Forelimb muscle (tissue), 1 donor: ENCODE results near the gene SPDYE6. TPM values are rescaled to one million over a fixed set of nuclear protein-coding genes. Genes with fewer than 3 reads are reported as not detected.
"Not testable (repeated sequence)": the region's sequence is repeated elsewhere in the genome, so short reads cannot be mapped to it uniquely, and the experiment has no call there.

Experiments
- DNase-seq: peaks from one replicate; pipeline ENCODE4 v3.0.0-alpha.2; 2013; ENCODE audit warnings: low read depth
- polyA plus RNA-seq: library from polyadenylated mRNA; unstranded; fragments of 120-200 nt; gene quantifications from one replicate; pipeline ENCODE4 v1.2.1, GENCODE V29; 2013; ENCODE audit not compliant: insufficient read length

The SPDYE6 gene
- polyA plus RNA-seq, 1 donor = 5.3 TPM

GRCh38 chr7:102318482-102318971, 37.7 kb downstream of the SPDYE6 start:
- no peak for DNase-seq

GRCh38 chr7:102317231-102318059, 38.8 kb downstream of the SPDYE6 start:
- DNase-seq = no peak

- DNase-seq = no peak
These were observed 42.1 kb downstream of the SPDYE6 start for GRCh38 chr7:102313997-102314780.

DNA sequence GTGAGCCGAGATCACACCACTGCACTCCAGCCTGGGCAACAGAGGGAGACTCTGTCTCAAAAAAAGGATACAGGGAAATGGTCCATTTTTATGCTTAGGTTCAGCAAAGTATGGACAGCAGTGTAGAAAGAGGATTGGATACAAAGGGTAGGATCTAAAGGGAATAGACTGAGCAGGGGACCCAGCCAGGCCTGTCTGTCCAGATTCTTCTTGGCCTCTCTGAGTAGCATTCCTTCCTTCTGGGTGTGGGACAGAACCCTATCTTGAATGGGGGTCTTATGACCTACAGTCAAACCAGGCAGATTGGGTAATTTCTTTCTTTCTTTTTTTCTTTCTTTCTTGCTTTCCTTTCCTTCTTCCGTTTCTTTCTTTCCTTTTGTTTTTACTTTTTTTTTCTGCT, 43.9 kb downstream of the SPDYE6 start:
- no peak for DNase-seq

DNA sequence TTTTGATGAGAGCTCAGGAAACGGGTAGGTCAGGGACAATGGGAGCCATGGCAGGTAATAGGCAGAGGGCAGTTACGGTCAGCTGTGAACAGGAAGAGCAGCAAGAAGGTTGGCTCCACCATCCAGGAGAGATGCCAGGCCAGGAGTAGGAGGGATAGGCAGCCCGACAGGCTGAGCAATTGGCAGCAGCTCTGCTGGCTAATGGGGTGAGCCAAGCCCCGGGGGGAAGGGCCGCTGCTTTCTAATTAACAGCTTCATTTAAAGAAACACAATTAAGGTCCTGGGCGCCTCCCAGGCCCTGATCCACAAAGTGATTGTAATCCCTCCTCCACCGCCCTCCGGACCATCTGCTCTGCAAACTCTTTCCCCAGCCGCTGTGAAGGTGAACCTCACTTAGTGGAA, 45.8 kb downstream of the SPDYE6 start:
- DNase-seq = no peak

GRCh38 chr7:102306916-102307677, 49.1 kb downstream of the SPDYE6 start:
- no peak for DNase-seq

DNA sequence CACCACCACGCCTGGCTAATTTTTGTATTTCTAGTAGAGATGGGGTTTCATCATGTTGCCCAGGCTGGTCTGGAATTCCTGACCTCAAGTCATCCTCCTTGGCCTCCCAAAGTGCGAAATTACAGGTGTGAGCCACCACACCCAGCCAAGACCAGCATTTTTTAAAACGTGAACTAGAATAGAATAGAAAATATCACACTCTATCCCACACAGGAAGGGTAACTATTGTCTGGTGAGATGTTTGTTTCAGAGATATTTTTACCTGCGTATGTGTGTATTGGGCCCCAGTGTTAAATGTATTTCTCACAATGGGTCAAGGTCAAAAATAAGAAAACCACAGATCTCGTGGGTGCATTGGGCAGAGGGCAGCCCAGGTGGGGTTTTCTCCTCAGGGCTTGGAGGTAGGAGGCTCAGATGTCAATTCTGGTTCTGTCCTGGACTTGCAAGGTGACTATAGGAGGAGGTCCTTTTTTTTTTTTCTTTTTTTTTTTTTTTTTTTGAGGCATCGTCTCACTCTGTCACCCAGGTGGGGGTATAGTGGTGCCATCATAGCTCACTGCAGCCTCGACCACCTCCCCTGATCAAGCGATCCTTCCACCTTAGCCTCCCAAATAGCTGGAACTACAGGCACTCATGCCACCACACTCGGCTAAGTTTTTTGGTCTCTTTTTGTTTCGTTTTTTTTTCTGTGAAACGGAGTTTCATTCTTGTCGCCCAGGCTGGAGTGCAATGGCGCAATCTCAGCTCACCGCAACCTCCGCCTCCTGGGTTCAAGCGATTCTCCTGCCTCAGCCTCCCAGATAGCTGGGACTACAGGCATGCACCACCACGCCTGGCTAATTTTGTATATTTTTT, 50.6 kb downstream of the SPDYE6 start:
- no peak for DNase-seq

GRCh38 chr7:102304668-102305067, 51.6 kb downstream of the SPDYE6 start:
- no peak for DNase-seq

- DNase-seq = no peak
These were observed 52.4 kb downstream of the SPDYE6 start for GRCh38 chr7:102303669-102304422.

DNA sequence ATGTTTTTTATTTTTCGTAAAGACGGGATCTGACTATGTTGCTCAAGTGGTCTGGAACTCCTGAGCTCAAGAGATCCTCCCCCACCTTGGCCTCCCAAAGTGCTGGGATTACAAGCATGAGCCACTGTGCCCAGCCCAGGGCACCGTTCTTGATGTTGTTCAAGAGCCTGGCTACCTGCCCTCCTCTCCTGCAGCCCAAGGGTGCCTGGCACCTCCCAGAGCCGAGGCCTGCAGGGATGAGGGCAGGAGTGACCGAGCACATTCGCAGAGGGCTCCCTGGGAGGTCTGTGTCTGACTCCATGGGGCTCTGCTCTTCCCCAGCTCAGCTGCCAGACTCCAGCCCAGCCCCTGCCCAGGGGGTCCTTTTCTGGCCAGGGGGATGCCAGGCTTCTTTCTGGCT, 54.2 kb downstream of the SPDYE6 start:
- no peak for DNase-seq

GRCh38 chr7:102301367-102301766, 54.9 kb downstream of the SPDYE6 start:
- DNase-seq = not testable (repeated sequence)

GRCh38 chr7:102300643-102301221, 55.5 kb downstream of the SPDYE6 start:
- DNase-seq = no peak

GRCh38 chr7:102297487-102298218, 58.6 kb downstream of the SPDYE6 start:
- no peak for DNase-seq

GRCh38 chr7:102296514-102296913, 59.7 kb downstream of the SPDYE6 start:
- DNase-seq = no peak

- DNase-seq = no peak
These were observed 60.1 kb downstream of the SPDYE6 start for GRCh38 chr7:102296179-102296438.
